T-helper 1 cell (primary cell): ENCODE measurements around the gene KRTAP4-9.
"Not testable (repeated sequence)": the region's sequence is repeated elsewhere in the genome, so short reads cannot be mapped to it uniquely, and the experiment has no call there.

Experiments used
- DNase-seq, 5 donors: peaks; one replicate each; pipeline ENCODE4 v3.0.0-alpha.2; 2012 to 2020
- total RNA-seq, 4 donors: gene quantifications; one replicate each; lab custom pipeline; 2026; lab: John Stamatoyannopoulos, UW

KRTAP4-9 gene
- total RNA-seq: 0 reads per million in 4 donors

DNA sequence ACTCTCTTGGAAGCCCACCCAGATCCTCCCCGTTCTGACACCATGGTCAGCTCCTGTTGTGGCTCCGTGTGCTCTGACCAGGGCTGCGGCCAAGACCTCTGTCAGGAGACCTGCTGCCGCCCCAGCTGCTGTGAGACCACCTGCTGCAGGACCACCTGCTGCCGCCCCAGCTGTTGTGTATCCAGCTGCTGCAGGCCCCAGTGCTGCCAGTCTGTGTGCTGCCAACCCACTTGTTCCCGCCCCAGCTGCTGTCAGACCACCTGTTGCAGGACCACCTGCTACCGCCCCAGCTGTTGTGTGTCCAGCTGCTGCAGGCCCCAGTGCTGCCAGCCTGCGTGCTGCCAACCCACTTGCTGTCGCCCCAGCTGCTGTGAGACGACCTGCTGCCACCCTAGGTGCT lies at the start of gene KRTAP4-9:
Gene KRTAP4-9 (plus strand): TSS at position 43 of the 400 bp plus-strand sequence. CDS start 0 bp downstream, at position 43.
- DNase-seq: not testable (repeated sequence)

- DNase-seq: no peak
Observed at GRCh38 chr17:41057547-41057946, 47.6 kb upstream of the KRTAP4-9 start.

DNA sequence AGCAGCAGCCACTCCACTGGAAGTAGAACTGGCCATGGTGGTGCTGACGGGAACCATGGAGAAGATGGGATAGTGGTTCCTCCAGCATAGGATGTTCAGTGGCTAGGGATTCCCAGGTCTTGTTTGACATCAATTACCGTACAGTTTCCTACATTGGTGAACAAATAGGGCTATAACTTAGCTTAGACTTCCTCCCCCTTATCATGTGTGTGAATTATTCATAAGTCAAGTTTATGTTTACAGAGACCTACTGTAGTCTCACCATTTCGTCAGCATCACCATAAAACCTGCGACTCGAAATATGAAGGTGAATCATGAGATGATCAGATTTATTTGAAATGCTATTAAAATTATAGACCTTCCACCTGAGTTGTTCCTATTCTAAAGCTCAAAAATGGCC lies 46.4 kb upstream of the KRTAP4-9 start:
- DNase-seq: no peak

DNA sequence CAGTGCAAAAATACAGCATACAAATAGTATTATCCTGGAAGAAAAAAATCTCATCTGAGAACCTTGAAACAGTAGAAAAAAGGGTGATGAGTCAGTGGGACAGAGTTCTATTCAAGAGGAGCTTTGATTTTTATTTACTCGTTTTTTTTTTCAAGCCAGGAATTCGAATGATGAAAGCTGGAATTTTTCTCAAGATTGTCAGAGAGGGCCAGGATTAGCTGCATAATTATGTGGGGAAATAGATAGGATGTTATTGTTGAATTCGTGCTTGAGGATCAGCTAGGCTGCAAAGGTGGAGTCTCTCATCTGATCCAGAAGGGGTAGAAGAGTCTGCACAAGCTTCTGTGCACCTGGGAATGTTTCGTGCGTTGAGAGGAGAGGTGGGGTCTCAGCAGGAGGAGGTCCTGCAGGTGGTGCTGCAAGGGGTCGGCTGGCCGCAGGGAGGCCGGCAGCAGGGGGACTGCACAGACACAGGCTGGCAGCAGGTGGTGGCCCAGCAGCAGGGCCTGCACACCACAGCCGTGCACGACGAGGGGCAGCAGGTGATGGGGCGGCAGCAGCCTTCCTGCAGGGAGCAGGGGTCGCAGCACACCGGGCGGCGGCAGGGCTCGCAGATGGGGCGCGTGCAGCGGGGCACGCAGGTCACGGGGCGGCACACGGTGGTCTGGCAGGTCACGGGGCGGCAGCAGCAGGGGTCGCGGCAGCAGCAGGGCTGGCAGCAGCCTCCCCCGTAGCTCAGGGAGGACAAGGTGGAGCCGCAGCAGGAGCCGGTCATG lies 45.7 kb upstream of the KRTAP4-9 start:
- not testable (repeated sequence) for DNase-seq

- DNase-seq: no peak
Observed at GRCh38 chr17:41060052-41060604, 45.1 kb upstream of the KRTAP4-9 start, which contains the start of gene KRTAP2-3. TSS of gene KRTAP2-3 (minus strand) at chr17:41060114. CDS start at chr17:41060050, 64 bp downstream.

- no peak for DNase-seq
Observed at GRCh38 chr17:41061964-41062363, 43.2 kb upstream of the KRTAP4-9 start.

- no peak for DNase-seq
Observed at GRCh38 chr17:41063449-41063848, 41.7 kb upstream of the KRTAP4-9 start.

DNA sequence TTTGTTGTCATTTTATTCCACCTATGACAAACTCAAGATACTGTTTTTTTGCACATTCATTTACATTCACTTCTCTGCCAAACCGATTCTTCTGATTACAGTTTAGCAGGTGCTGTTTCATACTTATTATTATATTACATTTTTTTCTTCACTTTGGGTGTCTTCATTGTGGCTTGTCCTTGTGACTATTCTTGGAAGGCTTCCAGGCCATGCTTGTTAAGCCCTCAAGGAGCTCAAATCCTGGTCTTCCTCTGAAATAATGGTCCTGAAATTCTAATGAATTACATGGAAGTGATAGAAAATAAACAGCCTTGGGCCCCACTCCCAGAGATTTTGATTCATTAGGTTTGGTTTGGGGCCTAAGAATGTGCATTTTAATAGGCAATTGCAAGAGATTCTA lies 40.9 kb upstream of the KRTAP4-9 start:
- no peak for DNase-seq

DNA sequence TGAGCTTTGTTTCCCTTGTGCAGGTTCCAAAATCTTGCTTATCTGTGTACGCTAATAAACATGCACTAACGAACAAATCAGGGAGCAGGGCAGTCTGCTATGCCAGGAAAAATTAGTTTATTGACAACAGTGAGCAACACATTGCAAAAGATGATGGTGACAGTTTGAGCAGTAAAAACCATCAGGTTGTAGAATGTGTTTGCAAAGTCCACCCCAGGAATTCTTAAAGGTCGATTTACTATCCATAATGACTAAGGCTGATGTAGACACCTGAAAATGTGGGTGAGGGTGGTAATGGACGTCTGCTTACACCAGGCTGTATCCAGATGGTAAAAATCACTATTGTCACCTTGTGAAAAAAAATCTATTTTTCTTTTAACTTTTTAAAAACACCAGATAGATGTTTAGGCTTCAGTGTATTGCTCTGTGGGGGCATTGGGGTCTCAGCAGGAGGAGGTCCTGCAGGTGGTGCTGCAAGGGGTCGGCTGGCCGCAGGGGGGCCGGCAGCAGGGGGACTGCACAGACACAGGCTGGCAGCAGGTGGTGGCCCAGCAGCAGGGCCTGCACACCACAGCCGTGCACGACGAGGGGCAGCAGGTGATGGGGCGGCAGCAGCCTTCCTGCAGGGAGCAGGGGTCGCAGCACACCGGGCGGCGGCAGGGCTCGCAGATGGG lies 40.0 kb upstream of the KRTAP4-9 start:
- not testable (repeated sequence) for DNase-seq

DNA sequence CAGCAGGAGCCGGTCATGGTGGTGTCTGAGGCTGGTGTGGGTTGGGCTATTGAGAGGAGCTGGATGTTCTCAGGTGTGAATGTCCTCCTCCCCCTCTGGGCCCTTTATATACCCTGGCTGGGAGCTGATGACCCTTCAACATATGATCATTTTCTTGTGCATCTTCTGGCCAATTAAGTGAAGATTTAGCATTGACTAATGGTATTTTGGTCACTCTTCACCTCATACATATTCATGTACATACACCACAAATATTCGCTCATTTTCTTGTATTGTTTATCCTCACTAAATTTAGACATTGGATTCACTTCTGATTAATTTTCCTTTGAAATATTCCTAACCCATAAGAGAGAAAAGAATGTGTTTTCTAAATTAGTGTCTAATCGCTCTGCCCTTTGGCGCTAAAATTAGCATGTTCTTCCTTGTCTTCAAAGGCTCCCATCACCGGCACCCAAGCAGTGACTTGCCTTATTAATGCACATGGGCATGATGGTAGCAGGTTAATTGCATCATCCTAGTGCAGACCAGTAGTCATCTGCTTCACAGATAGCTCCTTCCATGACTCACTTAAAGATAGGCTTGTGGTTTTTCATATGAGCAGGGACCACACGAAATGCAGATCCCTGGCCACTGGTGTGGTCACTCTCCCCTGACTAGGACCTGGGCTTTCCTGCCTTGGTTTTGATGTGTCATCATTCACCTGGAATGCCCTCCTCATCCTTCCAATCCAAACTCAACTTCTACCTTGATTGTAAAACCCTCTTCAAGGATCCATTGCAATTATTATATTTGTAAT lies 39.2 kb upstream of the KRTAP4-9 start, which contains the start of gene KRTAP2-4:
Gene KRTAP2-4 (minus strand): TSS at position 51 of the 796 bp plus-strand sequence. CDS start 34 bp downstream, at position 17.
- DNase-seq: no peak

DNA sequence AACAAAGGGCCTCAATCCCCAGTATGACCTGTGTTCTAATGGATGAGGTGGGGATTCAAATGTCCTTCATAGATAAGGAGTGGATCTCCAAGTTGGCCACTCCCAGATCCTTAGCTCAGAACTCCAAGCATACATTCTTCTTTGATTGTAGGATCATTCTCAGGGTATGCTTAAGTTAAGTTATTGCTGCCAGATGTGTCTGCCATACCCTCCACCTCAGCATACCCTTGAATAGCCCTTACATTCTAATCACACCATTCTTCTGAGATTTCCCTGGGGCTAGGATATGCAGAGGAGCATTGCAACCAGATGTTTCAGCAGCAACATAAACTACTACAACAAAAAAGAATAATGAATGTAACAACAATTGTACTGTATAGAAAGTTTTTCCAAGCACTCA lies 37.9 kb upstream of the KRTAP4-9 start:
- no peak for DNase-seq

DNA sequence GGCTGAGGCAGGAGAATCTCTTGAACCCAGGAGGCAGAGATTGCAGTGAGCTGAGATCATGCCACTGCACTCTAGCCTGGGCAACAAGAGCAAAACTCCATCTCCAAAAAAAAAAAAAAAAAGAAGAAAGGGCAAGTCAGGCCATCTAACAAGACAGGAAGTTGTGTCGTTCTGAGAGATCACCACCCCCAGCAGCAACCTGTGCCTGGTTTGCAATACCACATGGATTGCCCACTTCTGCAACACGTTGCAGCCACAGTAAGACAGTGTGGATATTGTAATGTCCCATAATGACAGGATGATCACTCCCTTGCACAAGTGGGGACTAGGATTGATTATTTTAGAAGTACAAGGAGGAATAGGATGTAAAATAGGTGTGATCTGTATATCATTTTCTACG lies 36.2 kb upstream of the KRTAP4-9 start:
- DNase-seq: no peak

DNA sequence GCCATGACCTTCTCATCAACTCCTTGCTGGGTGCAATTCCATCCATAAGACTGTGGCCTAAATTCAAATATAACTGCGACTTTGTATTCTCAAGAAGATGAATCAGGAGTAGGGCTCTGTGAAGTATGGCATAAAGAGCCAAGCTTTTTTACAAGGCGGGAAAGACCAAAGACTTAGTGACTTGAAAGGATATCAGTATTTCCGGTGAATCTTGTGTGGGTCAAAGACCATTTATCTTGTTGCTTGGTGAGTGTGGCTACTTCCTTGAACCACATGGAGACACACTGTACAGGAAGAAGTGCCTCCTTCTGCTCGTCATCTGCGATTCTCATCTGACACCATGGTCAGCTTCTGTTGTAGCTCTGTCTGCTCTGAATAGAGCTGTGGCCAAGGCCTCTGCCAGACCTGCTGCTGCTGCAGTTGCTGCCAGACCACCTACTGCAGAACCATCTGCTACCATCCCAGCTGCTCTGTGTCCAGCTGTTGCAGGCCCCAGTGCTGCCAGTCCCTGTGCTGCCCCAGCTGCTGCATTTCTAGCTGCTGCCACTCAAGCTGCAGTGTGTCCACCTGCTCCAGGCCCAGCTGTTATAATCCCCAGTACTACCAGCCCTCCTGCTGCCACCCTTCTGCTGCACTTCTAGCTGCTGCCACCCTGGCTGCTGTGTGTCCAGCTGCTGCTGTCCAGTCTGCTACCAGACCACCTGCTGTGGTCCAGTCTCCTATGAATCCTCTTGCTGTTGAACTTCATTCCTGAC lies 33.4 kb upstream of the KRTAP4-9 start:
- DNase-seq: no peak

GRCh38 chr17:41073676-41074075 lies 31.5 kb upstream of the KRTAP4-9 start:
- DNase-seq: no peak

DNA sequence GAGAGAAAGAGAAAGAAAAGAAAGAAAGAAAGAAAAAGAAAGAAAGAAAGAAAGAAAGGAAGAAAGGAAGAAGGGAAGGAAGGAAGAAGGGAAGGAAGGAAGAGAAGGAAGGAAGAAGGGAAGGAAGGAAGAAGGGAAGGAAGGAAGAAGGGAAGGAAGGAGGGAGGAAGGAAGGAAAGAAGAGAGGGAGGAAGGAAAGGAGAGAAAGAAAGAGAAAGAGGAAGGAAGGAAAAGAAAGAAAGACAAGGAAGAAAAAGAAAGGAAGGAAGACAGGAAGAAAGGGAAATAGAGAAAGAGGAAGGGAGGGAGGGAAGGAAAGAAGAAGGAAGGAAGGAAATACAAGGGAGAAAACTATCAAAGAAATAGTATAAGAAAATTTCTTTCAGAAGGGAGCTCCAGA lies 28.4 kb upstream of the KRTAP4-9 start:
- no peak for DNase-seq

DNA sequence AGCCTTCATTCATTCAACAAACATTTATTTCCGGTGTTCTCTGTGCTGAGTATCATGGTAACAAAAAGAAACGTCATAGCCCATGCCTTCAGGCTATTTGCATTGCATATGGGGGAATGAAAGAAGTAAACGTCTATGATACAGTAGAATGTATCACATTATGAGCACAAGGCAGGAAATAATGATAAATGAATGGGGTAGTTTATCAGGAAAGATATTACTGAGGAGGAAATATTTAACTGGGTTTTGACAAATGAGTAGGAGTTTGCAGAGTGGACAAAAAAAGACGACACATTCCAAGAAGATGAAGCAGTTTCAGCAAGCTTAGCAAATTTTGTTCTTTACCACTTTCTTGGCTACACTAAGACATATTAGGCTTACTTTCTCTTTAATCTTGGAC lies 22.6 kb upstream of the KRTAP4-9 start:
- no peak for DNase-seq

GRCh38 chr17:41083427-41083826 lies 21.8 kb upstream of the KRTAP4-9 start:
- not testable (repeated sequence) for DNase-seq

- not testable (repeated sequence) for DNase-seq
Observed at GRCh38 chr17:41084100-41084856, 20.9 kb upstream of the KRTAP4-9 start, which contains the start of gene KRTAP4-7. TSS of gene KRTAP4-7 (plus strand) at chr17:41084150. CDS start at chr17:41084207, 57 bp downstream.

- DNase-seq: not testable (repeated sequence)
Observed at GRCh38 chr17:41088760-41089352, 16.3 kb upstream of the KRTAP4-9 start.

DNA sequence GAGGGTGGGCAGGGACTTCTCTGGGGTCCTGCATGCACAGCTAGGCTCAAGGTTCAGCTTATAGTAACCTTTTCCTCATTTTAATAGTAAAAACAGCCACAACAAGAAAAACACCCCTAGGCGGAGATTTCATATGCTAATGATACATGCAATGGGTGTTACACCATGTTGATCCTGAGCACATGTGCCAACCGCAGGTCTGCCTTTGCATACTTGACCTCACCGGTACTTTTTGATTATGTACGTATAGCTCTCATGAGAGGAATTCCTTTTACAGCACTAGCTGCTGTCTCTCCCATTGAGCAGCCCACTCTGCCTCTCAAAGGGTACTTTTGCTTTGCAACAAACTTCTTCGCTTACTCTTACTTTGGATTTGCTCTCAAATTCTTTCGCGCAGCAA lies 9.1 kb upstream of the KRTAP4-9 start:
- no peak for DNase-seq

DNA sequence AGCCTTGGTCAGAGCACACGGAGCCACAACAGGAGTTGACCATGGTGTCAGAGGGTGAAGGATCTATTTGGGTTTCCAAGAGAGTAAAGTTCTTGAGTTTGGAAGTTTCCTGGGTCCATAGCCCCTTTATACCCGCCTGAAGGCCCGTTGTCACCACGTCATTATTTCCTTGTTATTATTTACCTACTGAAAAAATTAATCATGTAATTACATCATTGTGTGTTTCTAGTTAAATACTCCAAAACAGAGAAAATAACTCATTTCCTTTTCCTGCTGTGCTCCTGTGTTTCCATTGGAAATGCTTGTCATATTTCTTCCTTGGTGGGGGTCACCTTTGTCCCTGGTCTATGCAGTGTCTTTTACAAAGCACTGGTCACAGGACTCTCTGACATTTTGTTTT lies 7.1 kb upstream of the KRTAP4-9 start, which contains the start of gene KRTAP4-8:
Gene KRTAP4-8 (minus strand): TSS at position 101 of the 400 bp plus-strand sequence. CDS start 58 bp downstream, at position 43.
- DNase-seq: no peak
